ENCODE measurements around the gene ASPN. TPM values are rescaled to one million over a fixed set of nuclear protein-coding genes. Genes with fewer than 3 reads are reported as not detected.

Gene ASPN
- total and polyA plus RNA-seq, 2 experiments from 2014 or later: 0.82 TPM; not detected in 1

- Mint-ChIP-seq H3K4me3 (no peak overlapping the region), H3K4me1 (peaks cover under 1% of the 10 kb centered on the region; the same call in 2 of the 3 replicates), H3K27me3 (ENCODE audit: insufficient read depth, low read depth, poor library complexity) (no peaks in the 10 kb centered on the region), H3K36me3 (ENCODE audit: low read depth) (no peaks in the 10 kb centered on the region), H3K9me3 (no peaks in the 10 kb centered on the region), H3K27ac (no peak overlapping the region)
- H3K4me3 ChIP-seq: no peak overlapping the region
- H3K4me1 ChIP-seq (ENCODE audit: insufficient read depth): peaks cover 3% of the 10 kb centered on the region; the same call in 1 of the 2 replicates
- H3F3A ChIP-seq (replicated peaks; ENCODE audit: low read depth): no peaks in the 10 kb centered on the region
- H3K27ac ChIP-seq (ENCODE audit: low read depth): no peak overlapping the region
- TF ChIP-seq REST (IDR thresholded peaks at IDR 0.05; ENCODE audit: unreplicated experiment): no peak
- TF ChIP-seq JUNB (IDR thresholded peaks at IDR 0.05; ENCODE audit: unreplicated experiment): no peak
- no peak for TF ChIP-seq EZH2 (IDR thresholded peaks at IDR 0.05; ENCODE audit: low read depth, unreplicated experiment)
- no peak for TF ChIP-seq STAT1 (IDR thresholded peaks at IDR 0.05; ENCODE audit: unreplicated experiment)
- TF ChIP-seq ZNF331 (CRISPR knock-in tag; IDR thresholded peaks at IDR 0.05; ENCODE audit: low read depth): no peak
- TF ChIP-seq EZH2phosphoT487 (IDR thresholded peaks at IDR 0.05; ENCODE audit: unreplicated experiment): no peak
- no peak for DNase-seq (ENCODE audit: low spot score)
- H3K4me2 ChIP-seq: no peak overlapping the region
- H3K9me2 ChIP-seq (ENCODE audit: insufficient read depth): no peaks in the 10 kb centered on the region
- ATAC-seq: no peak; the same call in 2 of the 3 replicates
- H3K79me2 ChIP-seq (replicated peaks; ENCODE audit: insufficient read depth): no peaks in the 10 kb centered on the region
- no peaks in the 10 kb centered on the region for H3K27me3 ChIP-seq (ENCODE audit: insufficient read depth)
- H2AFZ ChIP-seq: no peak overlapping the region
- no peaks in the 10 kb centered on the region for H4K20me1 ChIP-seq (replicated peaks; ENCODE audit: insufficient read depth)
- H3K36me3 ChIP-seq (ENCODE audit: insufficient read depth): no peaks in the 10 kb centered on the region
These were observed 4.1 kb upstream of the ASPN start for GRCh38 chr9:92486371-92486770.

GRCh38 chr9:92484563-92484962 lies 2.3 kb upstream of the ASPN start:
- no peaks in the 10 kb centered on the region for H3K36me3 ChIP-seq (ENCODE audit: insufficient read depth)
- DNase-seq (ENCODE audit: low spot score): no peak
- peaks cover 21% of the 10 kb centered on the region for H3K4me1 ChIP-seq (ENCODE audit: insufficient read depth)
- H3K9me2 ChIP-seq (ENCODE audit: insufficient read depth): no peaks in the 10 kb centered on the region
- H3K36me3 Mint-ChIP-seq (ENCODE audit: low read depth): no peaks in the 10 kb centered on the region
- no peaks in the 10 kb centered on the region for H4K20me1 ChIP-seq (replicated peaks; ENCODE audit: insufficient read depth)
- no peak overlapping the region for H3K4me3 ChIP-seq
- H3K4me3 Mint-ChIP-seq: no peak overlapping the region
- no peaks in the 10 kb centered on the region for H3K27me3 ChIP-seq (ENCODE audit: insufficient read depth)
- H3K79me2 ChIP-seq (replicated peaks; ENCODE audit: insufficient read depth): no peaks in the 10 kb centered on the region
- no peak overlapping the region for H3K4me2 ChIP-seq
- H3K27me3 Mint-ChIP-seq (ENCODE audit: insufficient read depth, low read depth, poor library complexity): no peaks in the 10 kb centered on the region
- no peaks in the 10 kb centered on the region for H3K9me3 Mint-ChIP-seq
- peaks cover 12% of the 10 kb centered on the region for H3K4me1 Mint-ChIP-seq
- H3K27ac ChIP-seq (ENCODE audit: low read depth): no peak overlapping the region
- no peak overlapping the region for H2AFZ ChIP-seq
- no peak for ATAC-seq
- H3F3A ChIP-seq (replicated peaks; ENCODE audit: low read depth): no peaks in the 10 kb centered on the region
- no peak overlapping the region for H3K27ac Mint-ChIP-seq
- TF ChIP-seq EZH2 (IDR thresholded peaks at IDR 0.05; ENCODE audit: low read depth, unreplicated experiment) (no peak), ZNF462 (CRISPR knock-in tag; IDR thresholded peaks at IDR 0.05) (no peak), ZNF114 (CRISPR knock-in tag; IDR thresholded peaks at IDR 0.05) (no peak), STAT1 (IDR thresholded peaks at IDR 0.05; ENCODE audit: unreplicated experiment) (no peak), CTCF (conservative IDR thresholded peaks at IDR 0.05; ENCODE audit: low read depth in 2 of 2) (no peak), POLR2AphosphoS5 (IDR thresholded peaks at IDR 0.05; ENCODE audit: low read depth) (no peak), ZNF331 (CRISPR knock-in tag; IDR thresholded peaks at IDR 0.05; ENCODE audit: low read depth) (no peak)

Measured in GM23338 (cell line).